ENCODE measurements around the gene SERINC5. TPM values are rescaled to one million over a fixed set of nuclear protein-coding genes. Genes with fewer than 3 reads are reported as not detected.

Gene SERINC5
- polyA plus RNA-seq, 1 of the 3 experiments (the other 2 are of a cell fraction): 4.5 TPM

GRCh38 chr5:80170117-80170535 lies 85.7 kb downstream of the SERINC5 start:
- H3K4me1 ChIP-seq (ENCODE audit: control insufficient read depth in 1 of 2, insufficient read depth in 2 of 2, low read depth in 1 of 2, low read length in 1 of 2): peaks cover 0 to 14% of the 10 kb centered on the region in 2 experiments; a peak in 1 of 4 replicates
- TF ChIP-seq MAX (IDR thresholded peaks at IDR 0.05; ENCODE audit: low read depth): no peak
- TF ChIP-seq JUND (IDR thresholded peaks at IDR 0.05): no peak
- no peak for TF ChIP-seq TEAD4 (IDR thresholded peaks at IDR 0.05; ENCODE audit: borderline replicate concordance, insufficient read depth)
- peak; percentile 8 for TF ChIP-seq CHD2 (IDR thresholded peaks at IDR 0.05; ENCODE audit: low read length, partially characterized antibody)
- no peak for TF ChIP-seq SMC3 (IDR thresholded peaks at IDR 0.05; ENCODE audit: low read depth, low read length)
- peak; percentile 63; the same call in 1 of the 2 replicates for TF ChIP-seq FOXJ3 (CRISPR knock-in tag; IDR thresholded peaks at IDR 0.05)
- peak in 1 of 2 experiments; percentile 54; a peak in 2 of 4 replicates for TF ChIP-seq EP300 (IDR thresholded peaks at IDR 0.05; ENCODE audit: borderline replicate concordance in 1 of 2, low read depth in 1 of 2, low read length in 1 of 2)
- no peak for TF ChIP-seq FOXM1 (IDR thresholded peaks at IDR 0.05; ENCODE audit: low read depth)
- peak; percentile 92 for TF ChIP-seq GATA2 (CRISPR knock-in tag; IDR thresholded peaks at IDR 0.05)
- POLR2A ChIA-PET: interaction anchor here (0.9 to 1.8 kb wide), 3 partner anchors 11 to 60 kb away, joined by 3 to 5 read pairs (median 4); no protein-coding TSS in a partner anchor
- CTCF ChIA-PET: interaction anchor here (0.8 to 1.7 kb wide), 3 partner anchors 9 to 60 kb away, joined by 3 to 6 read pairs (median 3); no protein-coding TSS in a partner anchor
- no peak for DNase-seq
- H3K4me2 ChIP-seq: no peak overlapping the region
- no peak overlapping the region for H2AFZ ChIP-seq (ENCODE audit: low read depth)
- H3K36me3 ChIP-seq (replicated peaks in 1 of 2; ENCODE audit: control insufficient read depth in 1 of 2, insufficient read depth in 2 of 2, low read length in 1 of 2): peaks cover 0 to 3% of the 10 kb centered on the region in 2 experiments
- H3K27ac ChIP-seq (ENCODE audit: low read depth in 2 of 2, low read length in 1 of 2): peak overlapping the region in 1 of 2 experiments; percentile 78; a peak in 2 of 4 replicates
- H3K79me2 ChIP-seq (ENCODE audit: insufficient read depth): no peaks in the 10 kb centered on the region
- 40% methylated on average over 2 of the region's 2 CpGs for WGBS (ENCODE audit: low lambda C conversion rate)
- H3K27me3 ChIP-seq (ENCODE audit: insufficient read depth): no peaks in the 10 kb centered on the region
- no peaks in the 10 kb centered on the region for H3F3A ChIP-seq (replicated peaks; ENCODE audit: insufficient read depth)
- no peaks in the 10 kb centered on the region for H4K20me1 ChIP-seq (ENCODE audit: insufficient read depth)
- no peak overlapping the region for H3K9ac ChIP-seq
- H3K9me2 ChIP-seq: no peaks in the 10 kb centered on the region
- no peaks in the 10 kb centered on the region for H3K9me3 ChIP-seq
- no peak overlapping the region for H3K4me3 ChIP-seq (ENCODE audit: low read depth in 2 of 2, low read length in 1 of 2)

GRCh38 chr5:80168388-80169028 lies 87.3 kb downstream of the SERINC5 start:
- H3K9me2 ChIP-seq: no peaks in the 10 kb centered on the region
- no peak for DNase-seq
- TF ChIP-seq, protein P1, sequence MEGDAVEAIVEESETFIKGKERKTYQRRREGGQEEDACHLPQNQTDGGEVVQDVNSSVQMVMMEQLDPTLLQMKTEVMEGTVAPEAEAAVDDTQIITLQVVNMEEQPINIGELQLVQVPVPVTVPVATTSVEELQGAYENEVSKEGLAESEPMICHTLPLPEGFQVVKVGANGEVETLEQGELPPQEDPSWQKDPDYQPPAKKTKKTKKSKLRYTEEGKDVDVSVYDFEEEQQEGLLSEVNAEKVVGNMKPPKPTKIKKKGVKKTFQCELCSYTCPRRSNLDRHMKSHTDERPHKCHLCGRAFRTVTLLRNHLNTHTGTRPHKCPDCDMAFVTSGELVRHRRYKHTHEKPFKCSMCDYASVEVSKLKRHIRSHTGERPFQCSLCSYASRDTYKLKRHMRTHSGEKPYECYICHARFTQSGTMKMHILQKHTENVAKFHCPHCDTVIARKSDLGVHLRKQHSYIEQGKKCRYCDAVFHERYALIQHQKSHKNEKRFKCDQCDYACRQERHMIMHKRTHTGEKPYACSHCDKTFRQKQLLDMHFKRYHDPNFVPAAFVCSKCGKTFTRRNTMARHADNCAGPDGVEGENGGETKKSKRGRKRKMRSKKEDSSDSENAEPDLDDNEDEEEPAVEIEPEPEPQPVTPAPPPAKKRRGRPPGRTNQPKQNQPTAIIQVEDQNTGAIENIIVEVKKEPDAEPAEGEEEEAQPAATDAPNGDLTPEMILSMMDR (IDR thresholded peaks at IDR 0.05): no peak
- TF ChIP-seq SMC3 (IDR thresholded peaks at IDR 0.05; ENCODE audit: low read depth, low read length) (no peak), MXI1 (IDR thresholded peaks at IDR 0.05; ENCODE audit: low read depth, low read length) (no peak)
- TF ChIP-seq, protein P2, sequence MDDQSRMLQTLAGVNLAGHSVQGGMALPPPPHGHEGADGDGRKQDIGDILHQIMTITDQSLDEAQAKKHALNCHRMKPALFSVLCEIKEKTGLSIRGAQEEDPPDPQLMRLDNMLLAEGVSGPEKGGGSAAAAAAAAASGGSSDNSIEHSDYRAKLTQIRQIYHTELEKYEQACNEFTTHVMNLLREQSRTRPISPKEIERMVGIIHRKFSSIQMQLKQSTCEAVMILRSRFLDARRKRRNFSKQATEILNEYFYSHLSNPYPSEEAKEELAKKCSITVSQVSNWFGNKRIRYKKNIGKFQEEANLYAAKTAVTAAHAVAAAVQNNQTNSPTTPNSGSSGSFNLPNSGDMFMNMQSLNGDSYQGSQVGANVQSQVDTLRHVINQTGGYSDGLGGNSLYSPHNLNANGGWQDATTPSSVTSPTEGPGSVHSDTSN (IDR thresholded peaks at IDR 0.05): no peak
- WGBS (ENCODE audit: low lambda C conversion rate): 99% methylated on average over 8 of the region's 8 CpGs
- H3K79me2 ChIP-seq (ENCODE audit: insufficient read depth): no peaks in the 10 kb centered on the region
- POLR2A ChIA-PET: no interaction called here
- H3K9ac ChIP-seq: no peak overlapping the region
- CTCF ChIA-PET: interaction anchor here (0.7 kb wide), 1 partner anchor 80 kb away, joined by 3 read pairs; no protein-coding TSS in a partner anchor
- no peaks in the 10 kb centered on the region for H3K27me3 ChIP-seq (ENCODE audit: insufficient read depth)
- H3F3A ChIP-seq (replicated peaks; ENCODE audit: insufficient read depth): no peaks in the 10 kb centered on the region
- H4K20me1 ChIP-seq (ENCODE audit: insufficient read depth): no peaks in the 10 kb centered on the region
- no peak overlapping the region for H3K4me2 ChIP-seq
- H2AFZ ChIP-seq (ENCODE audit: low read depth): no peak overlapping the region
- no peaks in the 10 kb centered on the region for H3K9me3 ChIP-seq
- peaks cover 0 to 14% of the 10 kb centered on the region in 2 experiments; a peak in 1 of 4 replicates for H3K4me1 ChIP-seq (ENCODE audit: control insufficient read depth in 1 of 2, insufficient read depth in 2 of 2, low read depth in 1 of 2, low read length in 1 of 2)
- H3K36me3 ChIP-seq (replicated peaks in 1 of 2; ENCODE audit: control insufficient read depth in 1 of 2, insufficient read depth in 2 of 2, low read length in 1 of 2): peaks cover 0 to 12% of the 10 kb centered on the region in 2 experiments
- H3K27ac ChIP-seq (ENCODE audit: low read depth in 2 of 2, low read length in 1 of 2): no peak overlapping the region
- no peak overlapping the region for H3K4me3 ChIP-seq (ENCODE audit: low read depth in 2 of 2, low read length in 1 of 2)
